DND-41 (cell line): ENCODE measurements around the gene DLGAP4.

ENCODE experiments used
- ATAC-seq: fragments of 200-7000 bp; cut with Tn5 transposase; 3 replicates; pipeline ENCODE4 v1.9.1; 2021; ENCODE audit warnings: low read depth; ENCODE audit not compliant: insufficient read depth
- DNase-seq: peaks from one replicate; pipeline ENCODE4 v3.0.0-alpha.2; 2020
- H2AFZ ChIP-seq: 2 replicates; pipeline ENCODE4 v1.6.0; 2012; ENCODE audit warnings: low read depth, low read length
- H3K27ac ChIP-seq: 2 replicates; pipeline ENCODE4 v1.5.1; 2012; ENCODE audit warnings: low read length, inconsistent platforms
- H3K27me3 ChIP-seq: fragments of 200-600 bp; sonication (generic); 2 replicates; pipeline ENCODE4 v1.6.0; 2012; ENCODE audit warnings: low read length, mild to moderate bottlenecking, inconsistent platforms; ENCODE audit not compliant: insufficient read depth, poor library complexity
- H3K36me3 ChIP-seq: 2 replicates; pipeline ENCODE4 v1.5.1; 2012; ENCODE audit warnings: low read length, inconsistent platforms; ENCODE audit not compliant: insufficient read depth
- H3K4me1 ChIP-seq: 2 replicates; pipeline ENCODE4 v1.5.1; 2012; ENCODE audit warnings: mild to moderate bottlenecking, low read length; ENCODE audit not compliant: insufficient read depth
- H3K4me2 ChIP-seq: 2 replicates; pipeline ENCODE4 v1.6.0; 2012; ENCODE audit warnings: mild to moderate bottlenecking, moderate library complexity, low read length, inconsistent platforms; ENCODE audit not compliant: insufficient read depth
- H3K4me3 ChIP-seq, 2 experiments: fragments of 200-600 bp in 1 of 2; shearing (Covaris generic) in 1 of 2; 2 replicates each; pipeline ENCODE4 v1.5.1; 2012 to 2016; ENCODE audit warnings: inconsistent platforms in 2 of 2, low read length in 2 of 2, mild to moderate bottlenecking in 2 of 2, low read depth in 1 of 2, moderate library complexity in 1 of 2
- H3K79me2 ChIP-seq: 2 replicates; pipeline ENCODE4 v1.6.0; 2012; ENCODE audit warnings: low read length, inconsistent platforms; ENCODE audit not compliant: insufficient read depth
- H3K9ac ChIP-seq: 2 replicates; pipeline ENCODE4 v1.6.0; 2012; ENCODE audit warnings: low read depth, mild to moderate bottlenecking, inconsistent platforms, low read length, moderate library complexity
- H3K9me3 ChIP-seq: 2 replicates; pipeline ENCODE4 v1.5.1; 2012; ENCODE audit warnings: low read length, moderate library complexity, mild to moderate bottlenecking, inconsistent platforms; ENCODE audit not compliant: insufficient read depth, severe bottlenecking
- H4K20me1 ChIP-seq: 2 replicates; pipeline ENCODE4 v1.6.0; 2012; ENCODE audit warnings: low read length; ENCODE audit not compliant: insufficient read depth
- EZH2 ChIP-seq: IDR thresholded peaks from 3 replicates; pipeline ENCODE4 v1.6.1; 2012; ENCODE audit warnings: borderline replicate concordance, low read depth, mild to moderate bottlenecking, moderate library complexity, low read length, inconsistent platforms; ENCODE audit not compliant: severe bottlenecking
- TF ChIP-seq, protein P1 (sequence below): IDR thresholded peaks from 2 replicates; pipeline ENCODE4 v1.5.1; 2012; ENCODE audit warnings: borderline replicate concordance, low read length, moderate library complexity, mild to moderate bottlenecking; ENCODE audit not compliant: poor library complexity, severe bottlenecking; ENCODE audit errors: extremely low read depth

Gene DLGAP4

DNA sequence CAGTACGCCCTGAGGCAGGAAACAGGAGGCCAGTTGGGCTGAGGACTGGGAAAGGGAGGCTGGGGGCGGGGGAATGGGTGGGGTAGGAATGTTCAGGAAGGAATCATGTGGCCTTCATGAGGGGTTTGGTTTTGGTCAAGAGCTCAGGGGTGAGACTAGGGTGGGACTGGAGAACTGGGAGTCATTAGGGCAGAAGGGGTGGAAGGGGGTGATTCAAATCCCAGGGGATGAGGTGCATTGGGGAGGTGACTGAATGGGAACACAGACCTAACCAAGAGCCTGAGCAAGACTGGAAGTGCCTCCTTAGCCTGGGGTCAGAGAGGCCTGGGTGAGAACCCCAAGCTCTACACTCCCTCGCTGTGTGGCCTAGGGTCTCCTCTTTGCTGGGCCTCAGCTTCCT, 86.8 kb downstream of the DLGAP4 start:
- no peaks in the 10 kb centered on the region for H3K36me3 ChIP-seq
- H3K4me2 ChIP-seq: no peak overlapping the region
- no peaks in the 10 kb centered on the region for H4K20me1 ChIP-seq
- H2AFZ ChIP-seq: no peak overlapping the region
- no peak overlapping the region for H3K27ac ChIP-seq
- H3K4me1 ChIP-seq: no peaks in the 10 kb centered on the region
- no peaks in the 10 kb centered on the region for H3K79me2 ChIP-seq
- ATAC-seq (no peak), DNase-seq (no peak)
- H3K9me3 ChIP-seq: no peaks in the 10 kb centered on the region
- H3K9ac ChIP-seq: no peak overlapping the region
- no peak overlapping the region for H3K4me3 ChIP-seq
- H3K27me3 ChIP-seq: peaks cover 7% of the 10 kb centered on the region
- TF ChIP-seq, protein P1, sequence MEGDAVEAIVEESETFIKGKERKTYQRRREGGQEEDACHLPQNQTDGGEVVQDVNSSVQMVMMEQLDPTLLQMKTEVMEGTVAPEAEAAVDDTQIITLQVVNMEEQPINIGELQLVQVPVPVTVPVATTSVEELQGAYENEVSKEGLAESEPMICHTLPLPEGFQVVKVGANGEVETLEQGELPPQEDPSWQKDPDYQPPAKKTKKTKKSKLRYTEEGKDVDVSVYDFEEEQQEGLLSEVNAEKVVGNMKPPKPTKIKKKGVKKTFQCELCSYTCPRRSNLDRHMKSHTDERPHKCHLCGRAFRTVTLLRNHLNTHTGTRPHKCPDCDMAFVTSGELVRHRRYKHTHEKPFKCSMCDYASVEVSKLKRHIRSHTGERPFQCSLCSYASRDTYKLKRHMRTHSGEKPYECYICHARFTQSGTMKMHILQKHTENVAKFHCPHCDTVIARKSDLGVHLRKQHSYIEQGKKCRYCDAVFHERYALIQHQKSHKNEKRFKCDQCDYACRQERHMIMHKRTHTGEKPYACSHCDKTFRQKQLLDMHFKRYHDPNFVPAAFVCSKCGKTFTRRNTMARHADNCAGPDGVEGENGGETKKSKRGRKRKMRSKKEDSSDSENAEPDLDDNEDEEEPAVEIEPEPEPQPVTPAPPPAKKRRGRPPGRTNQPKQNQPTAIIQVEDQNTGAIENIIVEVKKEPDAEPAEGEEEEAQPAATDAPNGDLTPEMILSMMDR: no peak
- TF ChIP-seq EZH2: no peak

DNA sequence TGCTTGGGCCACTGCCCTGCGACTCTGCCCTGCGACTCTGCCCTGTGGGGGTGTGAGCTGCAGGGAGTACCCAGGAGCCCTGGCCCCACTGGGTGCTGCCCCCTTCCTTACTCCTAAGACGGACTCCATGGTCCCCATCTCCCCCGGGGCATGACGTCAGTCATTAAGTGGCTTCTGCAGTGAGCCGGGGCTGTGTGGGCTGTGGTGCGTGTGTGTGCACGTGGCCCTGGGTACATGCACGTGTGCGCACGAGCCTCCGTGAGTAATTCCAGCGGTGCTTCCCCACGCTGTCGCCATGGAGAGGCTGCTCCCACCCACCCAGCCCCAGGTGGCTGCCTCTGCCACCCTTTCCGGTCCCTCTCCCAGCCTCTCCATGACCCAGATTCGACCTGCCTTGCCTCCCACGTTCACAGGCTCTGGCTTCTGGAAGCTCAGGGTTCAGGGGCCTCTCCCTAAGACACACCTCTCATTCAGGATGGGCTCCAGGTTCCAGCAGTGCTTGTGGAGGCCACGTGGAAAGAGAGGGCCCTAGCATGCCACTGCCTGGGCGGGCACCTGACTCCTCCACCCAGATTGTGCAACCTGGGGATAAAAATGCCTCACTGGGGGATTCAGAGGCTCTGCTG, 88.3 kb downstream of the DLGAP4 start:
- Histone ChIP-seq H3K9me3 (no peaks in the 10 kb centered on the region), H3K9ac (no peak overlapping the region), H3K4me3 (no peak overlapping the region), H2AFZ (no peak overlapping the region), H3K36me3 (no peaks in the 10 kb centered on the region), H4K20me1 (no peaks in the 10 kb centered on the region), H3K27me3 (peaks cover 4% of the 10 kb centered on the region), H3K4me2 (no peak overlapping the region), H3K27ac (no peak overlapping the region), H3K4me1 (no peaks in the 10 kb centered on the region), H3K79me2 (no peaks in the 10 kb centered on the region)
- DNase-seq (no peak), ATAC-seq (peak; percentile 45; the same call in 1 of the 3 replicates)
- TF ChIP-seq EZH2: no peak
- TF ChIP-seq, protein P1: no peak

DNA sequence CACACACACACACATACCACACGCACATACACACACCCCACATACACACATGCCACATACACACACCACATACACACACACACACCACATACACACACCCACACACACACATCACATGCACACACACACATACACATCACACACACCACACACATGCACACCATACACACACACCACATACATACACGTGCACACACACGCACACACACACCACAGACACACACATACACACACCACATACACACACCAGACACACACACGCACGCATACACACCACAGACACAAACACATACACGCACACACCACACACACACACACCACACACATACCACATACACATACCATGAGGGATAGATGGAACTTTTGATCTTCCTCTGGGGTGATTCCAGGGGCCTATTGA, 90.2 kb downstream of the DLGAP4 start:
- H3K9ac ChIP-seq: no peak overlapping the region
- H3K4me1 ChIP-seq: no peaks in the 10 kb centered on the region
- ATAC-seq (no peak), DNase-seq (no peak)
- no peak overlapping the region for H3K4me3 ChIP-seq
- H3K79me2 ChIP-seq: no peaks in the 10 kb centered on the region
- no peak overlapping the region for H3K4me2 ChIP-seq
- no peak overlapping the region for H2AFZ ChIP-seq
- no peaks in the 10 kb centered on the region for H3K36me3 ChIP-seq
- H3K27ac ChIP-seq: no peak overlapping the region
- peaks cover 4% of the 10 kb centered on the region for H3K27me3 ChIP-seq
- no peaks in the 10 kb centered on the region for H3K9me3 ChIP-seq
- TF ChIP-seq, protein P1: no peak
- no peak for TF ChIP-seq EZH2
- H4K20me1 ChIP-seq: no peaks in the 10 kb centered on the region
